IMR-90 (cell line): ENCODE data around the gene PIGZ.

ENCODE experiments used
- CTCF ChIP-seq: conservative IDR thresholded peaks from 2 replicates; pipeline ENCODE4 v1.5.1; 2012; ENCODE audit warnings: mild to moderate bottlenecking, low read depth, low read length, improper control_type of control experiment
- TF ChIP-seq, protein P1 (sequence below): fragments of 150-350 bp; IDR thresholded peaks from 2 replicates; pipeline ENCODE4 v1.6.1; 2016; ENCODE audit warnings: low read depth, mild to moderate bottlenecking, low read length, moderate library complexity, borderline replicate concordance

- TF ChIP-seq CTCF: no peak
- TF ChIP-seq, protein P1, sequence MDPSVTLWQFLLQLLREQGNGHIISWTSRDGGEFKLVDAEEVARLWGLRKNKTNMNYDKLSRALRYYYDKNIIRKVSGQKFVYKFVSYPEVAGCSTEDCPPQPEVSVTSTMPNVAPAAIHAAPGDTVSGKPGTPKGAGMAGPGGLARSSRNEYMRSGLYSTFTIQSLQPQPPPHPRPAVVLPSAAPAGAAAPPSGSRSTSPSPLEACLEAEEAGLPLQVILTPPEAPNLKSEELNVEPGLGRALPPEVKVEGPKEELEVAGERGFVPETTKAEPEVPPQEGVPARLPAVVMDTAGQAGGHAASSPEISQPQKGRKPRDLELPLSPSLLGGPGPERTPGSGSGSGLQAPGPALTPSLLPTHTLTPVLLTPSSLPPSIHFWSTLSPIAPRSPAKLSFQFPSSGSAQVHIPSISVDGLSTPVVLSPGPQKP: no peak
Measured at GRCh38 chr3:196903740-196904139, 64.9 kb downstream of the PIGZ start.
